Measurements from ENCODE around the gene DUSP28.
"Not testable (repeated sequence)": the region's sequence is repeated elsewhere in the genome, so short reads cannot be mapped to it uniquely, and the experiment has no call there.

The DUSP28 gene

GRCh38 chr2:240529344-240529999, 30.7 kb upstream of the DUSP28 start:
- no peaks in the 10 kb centered on the region for H3K36me3 ChIP-seq (ENCODE audit: insufficient read depth, low read depth, low read length)
- no peaks in the 10 kb centered on the region for H3K4me1 ChIP-seq (ENCODE audit: insufficient read depth, low read length)
- no peak overlapping the region for H3K27ac ChIP-seq (ENCODE audit: low read length)
- no peak overlapping the region for H3K9ac ChIP-seq (ENCODE audit: low read depth, low read length)
- H3K27me3 ChIP-seq (ENCODE audit: insufficient read depth, low read length), result no peaks in the 10 kb centered on the region
- peaks cover 66% of the 10 kb centered on the region for H3K9me3 ChIP-seq (ENCODE audit: insufficient read depth, low read depth, low read length)
- no peak overlapping the region for H3K4me3 ChIP-seq (ENCODE audit: low read length)

GRCh38 chr2:240530181-240530580, 30.0 kb upstream of the DUSP28 start:
- H3K9me3 ChIP-seq (ENCODE audit: insufficient read depth, low read depth, low read length), result peaks cover 59% of the 10 kb centered on the region
- H3K36me3 ChIP-seq (ENCODE audit: insufficient read depth, low read depth, low read length), result no peaks in the 10 kb centered on the region
- no peak overlapping the region for H3K9ac ChIP-seq (ENCODE audit: low read depth, low read length)
- H3K4me3 ChIP-seq (ENCODE audit: low read length), result no peak overlapping the region
- H3K27ac ChIP-seq (ENCODE audit: low read length), result no peak overlapping the region
- no peaks in the 10 kb centered on the region for H3K4me1 ChIP-seq (ENCODE audit: insufficient read depth, low read length)
- H3K27me3 ChIP-seq (ENCODE audit: insufficient read depth, low read length), result no peaks in the 10 kb centered on the region

- peaks cover 50% of the 10 kb centered on the region for H3K9me3 ChIP-seq (ENCODE audit: insufficient read depth, low read depth, low read length)
- H3K27ac ChIP-seq (ENCODE audit: low read length), result no peak overlapping the region
- no peak overlapping the region for H3K9ac ChIP-seq (ENCODE audit: low read depth, low read length)
- H3K4me3 ChIP-seq (ENCODE audit: low read length), result no peak overlapping the region
- H3K4me1 ChIP-seq (ENCODE audit: insufficient read depth, low read length), result no peaks in the 10 kb centered on the region
- H3K27me3 ChIP-seq (ENCODE audit: insufficient read depth, low read length), result no peaks in the 10 kb centered on the region
- no peaks in the 10 kb centered on the region for H3K36me3 ChIP-seq (ENCODE audit: insufficient read depth, low read depth, low read length)
Observed at GRCh38 chr2:240531038-240531437, 29.1 kb upstream of the DUSP28 start.

- Histone ChIP-seq H3K4me3 (ENCODE audit: low read length) (no peak overlapping the region), H3K4me1 (ENCODE audit: insufficient read depth, low read length) (no peaks in the 10 kb centered on the region), H3K27me3 (ENCODE audit: insufficient read depth, low read length) (no peaks in the 10 kb centered on the region), H3K9ac (ENCODE audit: low read depth, low read length) (no peak overlapping the region), H3K27ac (ENCODE audit: low read length) (no peak overlapping the region), H3K9me3 (ENCODE audit: insufficient read depth, low read depth, low read length) (peaks cover 39% of the 10 kb centered on the region), H3K36me3 (ENCODE audit: insufficient read depth, low read depth, low read length) (no peaks in the 10 kb centered on the region)
Observed at GRCh38 chr2:240532031-240532775, 28.0 kb upstream of the DUSP28 start.

- H3K27ac ChIP-seq (ENCODE audit: low read length), result no peak overlapping the region
- H3K36me3 ChIP-seq (ENCODE audit: insufficient read depth, low read depth, low read length), result peaks cover 5% of the 10 kb centered on the region; the same call in 1 of the 2 replicates
- H3K4me1 ChIP-seq (ENCODE audit: insufficient read depth, low read length), result no peaks in the 10 kb centered on the region
- H3K9me3 ChIP-seq (ENCODE audit: insufficient read depth, low read depth, low read length), result peaks cover 6% of the 10 kb centered on the region; the same call in 1 of the 2 replicates
- H3K4me3 ChIP-seq (ENCODE audit: low read length), result no peak overlapping the region
- H3K9ac ChIP-seq (ENCODE audit: low read depth, low read length), result no peak overlapping the region
- no peaks in the 10 kb centered on the region for H3K27me3 ChIP-seq (ENCODE audit: insufficient read depth, low read length)
Observed at GRCh38 chr2:240538031-240538780, 22.0 kb upstream of the DUSP28 start.

GRCh38 chr2:240539101-240539500, 21.1 kb upstream of the DUSP28 start:
- not testable (repeated sequence) for H3K27ac ChIP-seq (ENCODE audit: low read length); H3K4me1 ChIP-seq (ENCODE audit: insufficient read depth, low read length); H3K36me3 ChIP-seq (ENCODE audit: insufficient read depth, low read depth, low read length); H3K9me3 ChIP-seq (ENCODE audit: insufficient read depth, low read depth, low read length); H3K9ac ChIP-seq (ENCODE audit: low read depth, low read length); H3K27me3 ChIP-seq (ENCODE audit: insufficient read depth, low read length); H3K4me3 ChIP-seq (ENCODE audit: low read length)

GRCh38 chr2:240539906-240540305, 20.3 kb upstream of the DUSP28 start:
- Histone ChIP-seq H3K9ac (ENCODE audit: low read depth, low read length) (no peak overlapping the region), H3K27me3 (ENCODE audit: insufficient read depth, low read length) (no peaks in the 10 kb centered on the region)

GRCh38 chr2:240551288-240551687, 8.9 kb upstream of the DUSP28 start:
- Histone ChIP-seq H3K9ac (ENCODE audit: low read depth, low read length) (no peak overlapping the region), H3K4me1 (ENCODE audit: insufficient read depth, low read length) (no peaks in the 10 kb centered on the region), H3K36me3 (ENCODE audit: insufficient read depth, low read depth, low read length) (peaks cover 19% of the 10 kb centered on the region; the same call in 1 of the 2 replicates), H3K4me3 (ENCODE audit: low read length) (no peak overlapping the region), H3K27me3 (ENCODE audit: insufficient read depth, low read length) (peaks cover 2% of the 10 kb centered on the region; the same call in 1 of the 2 replicates), H3K9me3 (ENCODE audit: insufficient read depth, low read depth, low read length) (peaks cover 14% of the 10 kb centered on the region; the same call in 1 of the 2 replicates), H3K27ac (ENCODE audit: low read length) (no peak overlapping the region)

More at GRCh38 chr2:240539906-240540305, 20.3 kb upstream of the DUSP28 start:
- Histone ChIP-seq H3K36me3 (ENCODE audit: insufficient read depth, low read depth, low read length) (peaks cover 5% of the 10 kb centered on the region; the same call in 1 of the 2 replicates), H3K4me3 (ENCODE audit: low read length) (no peak overlapping the region), H3K27ac (ENCODE audit: low read length) (no peak overlapping the region), H3K9me3 (ENCODE audit: insufficient read depth, low read depth, low read length) (peaks cover 11% of the 10 kb centered on the region; the same call in 1 of the 2 replicates), H3K4me1 (ENCODE audit: insufficient read depth, low read length) (no peaks in the 10 kb centered on the region)

GRCh38 chr2:240551811-240552210, 8.3 kb upstream of the DUSP28 start:
- peaks cover 19% of the 10 kb centered on the region; the same call in 1 of the 2 replicates for H3K36me3 ChIP-seq (ENCODE audit: insufficient read depth, low read depth, low read length)
- no peak overlapping the region for H3K4me3 ChIP-seq (ENCODE audit: low read length)
- H3K27ac ChIP-seq (ENCODE audit: low read length), result no peak overlapping the region
- peaks cover 7% of the 10 kb centered on the region; the same call in 1 of the 2 replicates for H3K27me3 ChIP-seq (ENCODE audit: insufficient read depth, low read length)
- H3K9me3 ChIP-seq (ENCODE audit: insufficient read depth, low read depth, low read length), result peaks cover 14% of the 10 kb centered on the region; the same call in 1 of the 2 replicates
- H3K4me1 ChIP-seq (ENCODE audit: insufficient read depth, low read length), result no peaks in the 10 kb centered on the region
- H3K9ac ChIP-seq (ENCODE audit: low read depth, low read length), result no peak overlapping the region

GRCh38 chr2:240553956-240554480, 6.1 kb upstream of the DUSP28 start:
- H3K4me1 ChIP-seq (ENCODE audit: insufficient read depth, low read length), result no peaks in the 10 kb centered on the region; the same call in 1 of the 2 replicates
- no peak overlapping the region for H3K27ac ChIP-seq (ENCODE audit: low read length)
- H3K9me3 ChIP-seq (ENCODE audit: insufficient read depth, low read depth, low read length), result peaks cover 14% of the 10 kb centered on the region; the same call in 1 of the 2 replicates
- H3K27me3 ChIP-seq (ENCODE audit: insufficient read depth, low read length), result peaks cover 26% of the 10 kb centered on the region
- peaks cover 19% of the 10 kb centered on the region; the same call in 1 of the 2 replicates for H3K36me3 ChIP-seq (ENCODE audit: insufficient read depth, low read depth, low read length)
- H3K9ac ChIP-seq (ENCODE audit: low read depth, low read length), result no peak overlapping the region
- H3K4me3 ChIP-seq (ENCODE audit: low read length), result no peak overlapping the region

- H3K27me3 ChIP-seq (ENCODE audit: insufficient read depth, low read length), result peaks cover 35% of the 10 kb centered on the region
Observed at GRCh38 chr2:240554767-240555493, 5.2 kb upstream of the DUSP28 start.

More at GRCh38 chr2:240554767-240555493, 5.2 kb upstream of the DUSP28 start:
- H3K9ac ChIP-seq (ENCODE audit: low read depth, low read length), result no peak overlapping the region
- no peak overlapping the region for H3K27ac ChIP-seq (ENCODE audit: low read length)
- H3K36me3 ChIP-seq (ENCODE audit: insufficient read depth, low read depth, low read length), result peaks cover 19% of the 10 kb centered on the region; the same call in 1 of the 2 replicates
- H3K9me3 ChIP-seq (ENCODE audit: insufficient read depth, low read depth, low read length), result peaks cover 14% of the 10 kb centered on the region; the same call in 1 of the 2 replicates
- no peak overlapping the region for H3K4me3 ChIP-seq (ENCODE audit: low read length)
- peaks cover 5% of the 10 kb centered on the region; the same call in 1 of the 2 replicates for H3K4me1 ChIP-seq (ENCODE audit: insufficient read depth, low read length)
